Measurements from ENCODE around the gene LRRTM4. TPM values are rescaled to one million over a fixed set of nuclear protein-coding genes. Genes with fewer than 3 reads are reported as not detected.
A peak's percentile ranks its signal among the peaks of the same experiment; 100 is the strongest.
"Not testable (repeated sequence)": the region's sequence is repeated elsewhere in the genome, so short reads cannot be mapped to it uniquely, and the experiment has no call there.

LRRTM4 gene
- total RNA-seq, 2 experiments from 2014 or later, result not detected

- Histone ChIP-seq H4K20me1 (ENCODE audit: insufficient read depth, low read length) (no peaks in the 10 kb centered on the region), H2AFZ (ENCODE audit: low read length) (no peak overlapping the region), H3K4me1 (ENCODE audit: insufficient read depth, low read length, poor library complexity, severe bottlenecking) (no peaks in the 10 kb centered on the region), H3K9me3 (ENCODE audit: low read length) (no peaks in the 10 kb centered on the region), H3K4me2 (ENCODE audit: low read length) (no peak overlapping the region), H3K36me3 (ENCODE audit: insufficient read depth, low read length) (no peaks in the 10 kb centered on the region), H3K4me3 (ENCODE audit: low read depth, low read length, poor library complexity, severe bottlenecking) (no peak overlapping the region), H3K27ac (ENCODE audit: low read depth, low read length, poor library complexity, severe bottlenecking) (no peak overlapping the region), H3K9me2 (ENCODE audit: insufficient read depth, low read length) (no peaks in the 10 kb centered on the region), H3K79me2 (ENCODE audit: insufficient read depth, low read depth, low read length) (no peaks in the 10 kb centered on the region)
- CTCF ChIA-PET (ENCODE audit: unreplicated experiment), result no interaction called here
- no TSS peak for BruUV-seq (replicated peaks)
- POLR2A ChIA-PET, result no interaction called here
- DNase-seq (ENCODE audit: low spot score), result no peak
- TF ChIP-seq, protein P1, sequence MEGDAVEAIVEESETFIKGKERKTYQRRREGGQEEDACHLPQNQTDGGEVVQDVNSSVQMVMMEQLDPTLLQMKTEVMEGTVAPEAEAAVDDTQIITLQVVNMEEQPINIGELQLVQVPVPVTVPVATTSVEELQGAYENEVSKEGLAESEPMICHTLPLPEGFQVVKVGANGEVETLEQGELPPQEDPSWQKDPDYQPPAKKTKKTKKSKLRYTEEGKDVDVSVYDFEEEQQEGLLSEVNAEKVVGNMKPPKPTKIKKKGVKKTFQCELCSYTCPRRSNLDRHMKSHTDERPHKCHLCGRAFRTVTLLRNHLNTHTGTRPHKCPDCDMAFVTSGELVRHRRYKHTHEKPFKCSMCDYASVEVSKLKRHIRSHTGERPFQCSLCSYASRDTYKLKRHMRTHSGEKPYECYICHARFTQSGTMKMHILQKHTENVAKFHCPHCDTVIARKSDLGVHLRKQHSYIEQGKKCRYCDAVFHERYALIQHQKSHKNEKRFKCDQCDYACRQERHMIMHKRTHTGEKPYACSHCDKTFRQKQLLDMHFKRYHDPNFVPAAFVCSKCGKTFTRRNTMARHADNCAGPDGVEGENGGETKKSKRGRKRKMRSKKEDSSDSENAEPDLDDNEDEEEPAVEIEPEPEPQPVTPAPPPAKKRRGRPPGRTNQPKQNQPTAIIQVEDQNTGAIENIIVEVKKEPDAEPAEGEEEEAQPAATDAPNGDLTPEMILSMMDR (conservative IDR thresholded peaks at IDR 0.05; ENCODE audit: low read length), result no peak
- TF ChIP-seq EZH2phosphoT487 (IDR thresholded peaks at IDR 0.05; ENCODE audit: borderline replicate concordance, low read depth, low read length), result no peak
- intact Hi-C loops (cut with micrococcal nuclease; ENCODE audit: unreplicated experiment), result no loop called here
Measured at GRCh38 chr2:76793647-76794334, 728.4 kb downstream of the LRRTM4 start.

- H3K36me3 ChIP-seq (ENCODE audit: insufficient read depth, low read length); H3K4me1 ChIP-seq (ENCODE audit: insufficient read depth, low read length, poor library complexity, severe bottlenecking); H3K4me3 ChIP-seq (ENCODE audit: low read depth, low read length, poor library complexity, severe bottlenecking); H3K79me2 ChIP-seq (ENCODE audit: insufficient read depth, low read depth, low read length); H3K9me3 ChIP-seq (ENCODE audit: low read length); POLR2A ChIA-PET; H3K9me2 ChIP-seq (ENCODE audit: insufficient read depth, low read length); intact Hi-C loops (cut with micrococcal nuclease; ENCODE audit: unreplicated experiment); H4K20me1 ChIP-seq (ENCODE audit: insufficient read depth, low read length); H3K4me2 ChIP-seq (ENCODE audit: low read length); H3K27ac ChIP-seq (ENCODE audit: low read depth, low read length, poor library complexity, severe bottlenecking); BruUV-seq (replicated peaks); DNase-seq (ENCODE audit: low spot score); H2AFZ ChIP-seq (ENCODE audit: low read length); CTCF ChIA-PET (ENCODE audit: unreplicated experiment): not testable (repeated sequence)
Measured at GRCh38 chr2:76781313-76781712, 740.9 kb downstream of the LRRTM4 start.

GRCh38 chr2:76763276-76763675 lies 758.9 kb downstream of the LRRTM4 start:
- BruUV-seq (replicated peaks), result no TSS peak
- intact Hi-C loops (cut with micrococcal nuclease; ENCODE audit: unreplicated experiment), result no loop called here
- no peaks in the 10 kb centered on the region for H3K9me2 ChIP-seq (ENCODE audit: insufficient read depth, low read length)

More at GRCh38 chr2:76763276-76763675, 758.9 kb downstream of the LRRTM4 start:
- 0 out of 2 replicates have a peak overlapping the region, but pooled peaks have one; percentile 28 for H2AFZ ChIP-seq (ENCODE audit: low read length)
- POLR2A ChIA-PET, result interaction anchor here (1.2 kb wide), 1 partner anchor 12 kb away, joined by 6 read pairs; no protein-coding TSS in a partner anchor
- no peak overlapping the region for H3K4me2 ChIP-seq (ENCODE audit: low read length)
- no peaks in the 10 kb centered on the region for H3K9me3 ChIP-seq (ENCODE audit: low read length)
- no peak overlapping the region for H3K27ac ChIP-seq (ENCODE audit: low read depth, low read length, poor library complexity, severe bottlenecking)
- no peak overlapping the region for H3K4me3 ChIP-seq (ENCODE audit: low read depth, low read length, poor library complexity, severe bottlenecking)
- CTCF ChIA-PET (ENCODE audit: unreplicated experiment), result no interaction called here
- TF ChIP-seq, protein P1 (conservative IDR thresholded peaks at IDR 0.05; ENCODE audit: low read length), result no peak
- TF ChIP-seq EZH2phosphoT487 (IDR thresholded peaks at IDR 0.05; ENCODE audit: borderline replicate concordance, low read depth, low read length), result no peak
- H3K79me2 ChIP-seq (ENCODE audit: insufficient read depth, low read depth, low read length), result no peaks in the 10 kb centered on the region
- peaks cover 23% of the 10 kb centered on the region for H3K4me1 ChIP-seq (ENCODE audit: insufficient read depth, low read length, poor library complexity, severe bottlenecking)
- no peak for DNase-seq (ENCODE audit: low spot score)
- no peaks in the 10 kb centered on the region for H4K20me1 ChIP-seq (ENCODE audit: insufficient read depth, low read length)
- H3K36me3 ChIP-seq (ENCODE audit: insufficient read depth, low read length), result no peaks in the 10 kb centered on the region
